Panc1 (cell line): ENCODE results near the gene ZC2HC1B.

Experiments
- CTCF ChIP-seq: fragments of 450-650 bp; IDR thresholded peaks from 2 replicates; pipeline ENCODE4 v1.5.1; 2017; ENCODE audit warnings: mild to moderate bottlenecking
- POLR2AphosphoS5 ChIP-seq: IDR thresholded peaks from 2 replicates; pipeline ENCODE4 v1.6.1; 2012; ENCODE audit warnings: mild to moderate bottlenecking, low read depth, low read length, moderate library complexity
- REST ChIP-seq, 2 experiments: IDR thresholded peaks; 2 replicates each; pipeline ENCODE4 v1.6.1; 2011 to 2012; ENCODE audit warnings: low read depth in 2 of 2, control low read depth in 1 of 2, low read length in 1 of 2, mild to moderate bottlenecking in 1 of 2, moderate library complexity in 1 of 2; ENCODE audit not compliant: insufficient read depth in 1 of 2
- TCF7L2 ChIP-seq: IDR thresholded peaks from 2 replicates; pipeline ENCODE4 v1.6.1; 2011; ENCODE audit warnings: mild to moderate bottlenecking, low read depth, low read length, inconsistent platforms

GRCh38 chr6:143894655-143895054 lies 30.4 kb downstream of the ZC2HC1B start:
- TF ChIP-seq TCF7L2 (no peak), REST (IDR thresholded peaks at IDR 0.05; ENCODE audit: insufficient read depth in 1 of 2, low read depth in 2 of 2, low read length in 1 of 2) (no peak), POLR2AphosphoS5 (no peak), CTCF (no peak)
